WERI-Rb-1 (cell line): ENCODE data around the gene OPN1LW.
"Not testable (repeated sequence)": the region's sequence is repeated elsewhere in the genome, so short reads cannot be mapped to it uniquely, and the experiment has no call there.

Experiments used
- DNase-seq: peaks from one replicate; pipeline ENCODE4 v3.0.0-alpha.2; 2020
- H3K27ac ChIP-seq: fragments of 250-450 bp; sonication (Bioruptor Pico); 2 replicates; pipeline ENCODE4 v1.5.1; 2020; ENCODE audit warnings: mild to moderate bottlenecking, moderate library complexity
- H3K27me3 ChIP-seq: fragments of 250-450 bp; sonication (Bioruptor Pico); 2 replicates; pipeline ENCODE4 v1.5.1; 2021; ENCODE audit warnings: mild to moderate bottlenecking, low read depth, moderate library complexity; ENCODE audit not compliant: insufficient read depth, severe bottlenecking
- H3K36me3 ChIP-seq: fragments of 250-450 bp; sonication (Bioruptor Pico); 2 replicates; pipeline ENCODE4 v1.5.1; 2020; ENCODE audit warnings: mild to moderate bottlenecking, moderate library complexity
- H3K4me3 ChIP-seq: 2 replicates; pipeline ENCODE4 v1.5.1; 2011; ENCODE audit warnings: low read depth, mild to moderate bottlenecking, control low read depth, low read length
- H3K9me3 ChIP-seq: fragments of 250-450 bp; sonication (Bioruptor Pico); 2 replicates; pipeline ENCODE4 v1.5.1; 2021; ENCODE audit warnings: mild to moderate bottlenecking, moderate library complexity; ENCODE audit not compliant: severe bottlenecking

Gene OPN1LW

GRCh38 chrX:154194316-154194715 lies 50.3 kb downstream of the OPN1LW start:
- DNase-seq, H3K9me3 ChIP-seq, H3K27me3 ChIP-seq, H3K27ac ChIP-seq, H3K4me3 ChIP-seq, H3K36me3 ChIP-seq: not testable (repeated sequence)

- DNase-seq, H3K27ac ChIP-seq, H3K36me3 ChIP-seq, H3K27me3 ChIP-seq, H3K4me3 ChIP-seq, H3K9me3 ChIP-seq: not testable (repeated sequence)
Observed at GRCh38 chrX:154196466-154196865, 52.4 kb downstream of the OPN1LW start.
